Esophagus muscularis mucosa (tissue), 3 donors: ENCODE measurements around the gene ERBB4.

Experiments
- CTCF ChIP-seq, 3 experiments: fragments of 200-600 bp in 2 of 3; fragments of 450-650 bp in 1 of 3; sonication (generic) in 2 of 3; IDR thresholded peaks; one replicate each; pipeline ENCODE4 v1.5.1; 2017 to 2019; ENCODE audit warnings: antibody characterized with exemption in 3 of 3, mild to moderate bottlenecking in 2 of 3, moderate library complexity in 1 of 3
- POLR2A ChIP-seq: fragments of 450-650 bp; IDR thresholded peaks from one replicate; pipeline ENCODE4 v1.6.1; 2017; ENCODE audit warnings: antibody characterized with exemption, moderate library complexity, mild to moderate bottlenecking, low read depth
- POLR2AphosphoS5 ChIP-seq, 2 donors: sonication (generic); formaldehyde crosslinking; IDR thresholded peaks; one replicate each; pipeline ENCODE4 v1.6.1; 2017; ENCODE audit warnings: antibody characterized with exemption in 2 of 2

DNA sequence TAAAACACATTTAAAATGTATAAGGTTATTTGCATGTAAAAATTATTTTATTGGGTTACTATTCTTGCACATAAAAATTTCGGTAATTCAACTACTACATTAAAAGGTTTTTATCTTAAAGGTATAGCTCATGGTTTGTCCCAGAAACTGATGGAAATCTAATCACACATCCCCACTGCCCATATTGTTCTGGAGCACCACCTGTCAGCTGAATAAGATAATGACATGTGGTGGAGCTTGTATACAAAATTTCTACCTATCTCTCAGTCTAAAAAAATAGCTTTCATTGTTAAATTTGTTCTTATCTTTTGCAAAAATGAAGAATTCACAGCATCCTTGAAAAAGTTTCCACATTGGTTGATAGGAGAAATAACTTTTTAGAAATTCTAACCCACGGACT lies 18.3 kb downstream of the ERBB4 start:
- no peak for TF ChIP-seq CTCF (IDR thresholded peaks at IDR 0.05)
- TF ChIP-seq POLR2AphosphoS5 (IDR thresholded peaks at IDR 0.05) = no peak
- no peak for TF ChIP-seq POLR2A
